Measurements from ENCODE around the gene TNFSF13B.
"Not testable (repeated sequence)": the region's sequence is repeated elsewhere in the genome, so short reads cannot be mapped to it uniquely, and the experiment has no call there.

Gene TNFSF13B, protein sequence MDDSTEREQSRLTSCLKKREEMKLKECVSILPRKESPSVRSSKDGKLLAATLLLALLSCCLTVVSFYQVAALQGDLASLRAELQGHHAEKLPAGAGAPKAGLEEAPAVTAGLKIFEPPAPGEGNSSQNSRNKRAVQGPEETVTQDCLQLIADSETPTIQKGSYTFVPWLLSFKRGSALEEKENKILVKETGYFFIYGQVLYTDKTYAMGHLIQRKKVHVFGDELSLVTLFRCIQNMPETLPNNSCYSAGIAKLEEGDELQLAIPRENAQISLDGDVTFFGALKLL
- 5.4 to 21.8 (median 8.2) reads per million in 4 donors for total RNA-seq

DNA sequence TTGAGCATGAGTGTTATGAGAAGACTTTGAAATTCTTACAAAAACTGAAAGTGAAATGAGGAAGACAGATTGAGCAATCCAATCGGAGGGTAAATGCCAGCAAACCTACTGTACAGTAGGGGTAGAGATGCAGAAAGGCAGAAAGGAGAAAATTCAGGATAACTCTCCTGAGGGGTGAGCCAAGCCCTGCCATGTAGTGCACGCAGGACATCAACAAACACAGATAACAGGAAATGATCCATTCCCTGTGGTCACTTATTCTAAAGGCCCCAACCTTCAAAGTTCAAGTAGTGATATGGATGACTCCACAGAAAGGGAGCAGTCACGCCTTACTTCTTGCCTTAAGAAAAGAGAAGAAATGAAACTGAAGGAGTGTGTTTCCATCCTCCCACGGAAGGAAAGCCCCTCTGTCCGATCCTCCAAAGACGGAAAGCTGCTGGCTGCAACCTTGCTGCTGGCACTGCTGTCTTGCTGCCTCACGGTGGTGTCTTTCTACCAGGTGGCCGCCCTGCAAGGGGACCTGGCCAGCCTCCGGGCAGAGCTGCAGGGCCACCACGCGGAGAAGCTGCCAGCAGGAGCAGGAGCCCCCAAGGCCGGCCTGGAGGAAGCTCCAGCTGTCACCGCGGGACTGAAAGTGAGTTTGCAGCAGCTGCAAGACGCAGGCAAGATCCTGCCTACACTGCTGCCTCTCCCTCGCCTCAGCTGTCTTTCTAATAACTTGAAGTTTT is at the start of gene TNFSF13B:
TSS of gene TNFSF13B (plus strand) at position 118 of the 728 bp plus-strand sequence. CDS start at position 296, 178 bp downstream.
- DNase-seq: peak; percentile 8 to 54 (median 15)

GRCh38 chr13:108220041-108220440 is 49.5 kb upstream of the TNFSF13B start:
- peak in 1 of 5 donors; percentile 6 for DNase-seq

DNA sequence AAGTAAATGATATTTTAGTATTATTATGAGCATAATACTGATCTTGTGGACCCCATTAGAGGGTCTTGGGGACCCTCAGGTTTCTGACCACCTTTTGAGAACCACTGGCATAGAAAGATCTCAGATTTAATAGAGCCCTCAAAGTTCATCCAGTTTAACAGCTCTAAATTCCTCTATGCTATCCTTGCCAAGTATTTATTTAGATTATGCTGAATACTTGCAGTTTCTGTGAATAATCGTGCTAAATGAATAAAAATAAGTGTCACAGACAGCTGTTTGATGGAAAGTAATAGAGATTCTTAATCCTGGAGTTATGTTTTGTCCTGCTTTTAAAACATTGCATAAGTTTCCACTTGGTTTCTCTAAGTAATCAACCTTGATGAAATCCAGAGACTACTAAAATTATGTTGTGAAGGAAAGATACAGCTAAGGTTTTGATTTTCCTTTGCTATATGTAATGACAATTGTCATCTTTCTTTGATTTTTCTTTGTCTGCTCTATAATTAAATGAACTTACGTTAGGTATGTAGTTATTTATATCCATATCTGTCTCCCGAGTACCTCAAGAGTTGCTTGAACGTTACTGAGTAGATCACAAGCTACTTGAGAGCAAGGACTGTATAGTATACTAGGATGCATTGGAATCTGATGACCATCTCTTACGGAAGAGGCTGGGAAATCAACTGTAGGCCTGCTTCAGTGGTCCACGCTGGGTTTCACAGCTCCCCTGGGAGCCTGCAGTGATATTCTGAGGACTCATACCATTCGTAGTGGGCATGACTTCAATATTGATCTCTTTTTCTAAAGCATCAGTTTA is 45.6 kb upstream of the TNFSF13B start:
- DNase-seq: no peak

GRCh38 chr13:108225440-108225839 is 44.1 kb upstream of the TNFSF13B start:
- DNase-seq: no peak

GRCh38 chr13:108226184-108226583 is 43.3 kb upstream of the TNFSF13B start:
- DNase-seq: no peak

GRCh38 chr13:108227651-108228272 is 41.8 kb upstream of the TNFSF13B start:
- peak in 2 of 5 donors; percentile 30 to 32 for DNase-seq

DNA sequence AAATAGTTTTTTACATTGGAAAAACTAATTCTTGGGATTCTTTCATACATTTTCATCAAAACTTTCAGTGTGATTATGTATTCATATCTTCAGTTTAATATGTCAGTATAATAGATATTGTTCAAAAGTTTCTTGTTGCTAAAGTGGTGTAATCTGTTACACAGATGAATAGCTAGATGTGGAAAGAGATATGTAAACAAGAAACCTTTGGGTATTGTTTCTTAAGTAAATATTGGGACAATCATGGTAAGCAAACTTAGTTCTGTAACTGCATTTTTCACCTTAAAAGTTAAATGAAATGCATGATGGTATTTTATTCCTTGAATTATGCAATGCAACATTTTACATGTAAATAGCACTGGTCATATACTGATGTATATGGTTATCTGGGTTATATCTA is 39.1 kb upstream of the TNFSF13B start:
- DNase-seq: no peak

DNA sequence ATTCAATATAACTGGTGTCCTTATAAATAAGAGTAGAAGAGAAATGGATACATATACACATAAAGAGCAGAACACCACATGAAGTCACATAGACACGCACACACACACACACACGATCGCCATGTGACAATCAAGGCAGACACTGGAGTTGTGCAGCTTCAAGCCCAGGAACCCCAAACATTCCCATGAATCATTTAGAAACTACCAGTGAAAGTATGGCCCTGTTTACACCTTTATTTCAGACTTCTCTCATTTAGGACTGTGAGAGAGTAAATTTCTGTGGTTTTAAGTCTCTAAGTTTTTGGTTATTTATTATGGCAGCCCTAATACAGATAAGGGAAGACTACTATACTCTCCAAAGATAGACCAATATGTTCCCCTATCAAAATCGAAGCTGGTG is 20.4 kb upstream of the TNFSF13B start:
- DNase-seq: no peak

- DNase-seq: no peak
Measured at GRCh38 chr13:108257248-108257647, 12.3 kb upstream of the TNFSF13B start.

DNA sequence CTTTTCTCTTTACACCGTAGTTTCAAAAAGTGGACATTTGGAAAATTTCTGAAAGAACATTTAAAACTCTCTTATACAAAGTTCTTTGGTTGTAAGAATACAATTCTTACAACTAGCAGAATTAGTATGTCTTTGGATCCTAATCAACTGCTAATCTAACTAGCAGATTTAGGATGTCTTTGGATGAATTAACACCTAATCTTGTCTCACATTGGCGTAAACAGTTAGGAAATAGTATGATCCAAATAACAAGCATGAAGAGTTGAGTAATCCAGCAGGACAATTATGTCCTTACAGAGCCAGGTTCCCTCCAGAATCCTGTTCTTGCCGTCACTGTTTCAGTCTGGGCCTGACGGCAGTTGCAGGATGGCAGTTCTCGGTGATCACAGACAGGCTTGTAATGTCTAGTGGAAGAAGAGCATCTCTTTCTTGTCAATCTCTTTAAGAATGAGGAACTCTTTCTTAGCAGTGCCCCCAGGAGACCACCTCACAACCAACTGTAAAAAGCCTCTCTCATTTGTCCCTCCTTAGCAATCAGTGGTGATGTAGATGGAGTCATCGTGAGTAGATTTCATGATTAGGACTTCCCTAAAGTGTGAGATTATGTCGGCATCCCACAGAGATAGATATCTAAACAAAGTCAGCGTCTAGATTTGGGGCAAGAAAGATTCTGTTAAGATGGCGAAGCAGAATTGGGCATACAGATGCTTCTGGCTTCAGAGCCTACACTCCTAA is 5.7 kb upstream of the TNFSF13B start:
- DNase-seq: no peak

DNA sequence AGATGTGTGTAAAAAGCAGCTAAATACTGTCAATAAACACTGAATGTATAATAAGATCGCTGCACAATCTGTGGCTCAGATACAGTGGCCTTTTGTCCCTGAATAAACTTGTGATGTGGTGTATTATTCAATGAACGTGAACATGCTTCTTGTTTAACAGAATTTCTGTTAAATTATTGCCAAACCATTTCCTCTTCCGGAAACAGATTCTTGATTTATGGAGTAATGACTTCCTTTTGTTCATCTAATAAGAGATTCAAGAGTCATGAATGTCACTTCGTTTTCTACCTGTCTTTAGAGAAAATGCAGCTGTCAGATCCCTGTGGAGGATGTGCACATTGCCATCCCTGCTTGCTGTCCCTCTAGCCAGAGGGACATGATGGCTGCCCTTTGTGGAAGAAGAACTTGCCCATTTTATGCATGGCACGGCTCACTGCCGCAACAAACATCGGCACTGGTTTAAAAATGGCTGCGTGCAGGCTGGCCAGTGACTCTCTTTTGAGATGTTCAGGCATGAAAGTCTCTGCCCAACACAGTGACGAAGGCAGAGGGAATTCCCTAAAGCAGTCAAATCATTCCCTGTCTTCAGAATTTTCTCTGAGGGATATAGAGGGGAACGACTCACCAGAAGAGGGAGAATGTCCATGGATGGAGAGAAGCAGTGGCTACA is 3.1 kb upstream of the TNFSF13B start:
- peak in 1 of 5 donors; percentile 1 for DNase-seq

DNA sequence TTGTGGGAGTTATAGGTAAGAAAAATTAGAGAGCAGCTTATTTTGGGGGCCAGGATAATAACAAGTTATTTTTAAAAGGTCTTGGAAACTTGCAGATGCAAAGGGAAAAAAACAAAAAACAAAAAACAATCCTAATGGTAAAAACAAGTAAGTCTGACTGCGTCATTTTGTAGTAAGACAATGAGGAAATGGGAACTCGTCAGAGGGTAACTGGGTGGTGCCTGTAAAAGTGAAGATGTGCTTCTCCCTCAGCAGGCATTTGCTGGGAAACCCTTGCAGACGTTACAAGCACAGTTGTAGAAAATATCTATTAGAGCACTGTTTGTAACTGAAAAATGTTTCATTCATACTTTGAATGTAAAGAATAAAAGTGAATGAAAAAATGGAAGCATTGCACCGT is 2.2 kb upstream of the TNFSF13B start:
- DNase-seq: no peak

DNA sequence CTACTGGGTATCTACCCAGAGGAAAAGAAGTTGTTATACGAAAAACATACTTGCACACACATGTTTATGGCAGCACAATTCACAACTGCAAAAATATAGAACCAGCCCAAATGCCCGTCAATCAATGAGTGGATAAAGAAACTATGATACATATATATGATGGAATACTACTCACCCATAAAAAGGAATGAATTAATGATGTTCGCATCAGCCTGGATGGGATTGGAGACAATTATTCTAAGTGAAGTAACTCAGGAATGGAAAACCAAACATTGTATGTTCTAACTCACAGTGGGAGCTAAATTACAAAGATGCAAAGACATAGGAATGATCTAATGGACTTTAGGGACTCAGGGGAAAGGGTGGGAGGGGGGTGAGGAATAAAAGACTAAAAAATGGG is 1.7 kb upstream of the TNFSF13B start:
- DNase-seq: not testable (repeated sequence)

- peak in 1 of 5 donors; percentile 3 for DNase-seq
Measured at GRCh38 chr13:108268466-108269112, 929 bp upstream of the TNFSF13B start.

GRCh38 chr13:108270442-108270841 is 924 bp downstream of the TNFSF13B start:
- peak in 1 of 5 donors; percentile 1 for DNase-seq

DNA sequence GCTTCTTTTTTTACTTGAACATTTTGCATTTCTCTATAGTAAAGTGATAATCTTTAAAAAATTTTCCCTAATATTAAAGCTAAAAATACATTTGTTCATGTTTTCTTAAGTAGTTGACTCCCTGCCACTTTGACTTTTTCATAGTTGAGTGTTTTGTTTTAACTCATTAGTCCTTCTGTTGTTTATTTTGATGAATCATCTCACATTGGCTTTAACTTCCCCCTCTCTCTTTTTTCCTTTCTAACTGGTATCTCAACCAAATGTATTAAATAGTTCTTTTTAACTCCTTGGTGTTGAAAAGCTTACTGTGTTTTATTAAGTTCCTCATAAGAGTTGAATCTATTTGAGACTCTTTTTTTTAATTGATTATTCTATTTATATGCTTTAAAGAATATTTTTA is 2.8 kb downstream of the TNFSF13B start:
- no peak for DNase-seq

GRCh38 chr13:108273429-108274118 is 4.1 kb downstream of the TNFSF13B start:
- DNase-seq: no peak

- no peak for DNase-seq
Measured at GRCh38 chr13:108274718-108275117, 5.2 kb downstream of the TNFSF13B start.

DNA sequence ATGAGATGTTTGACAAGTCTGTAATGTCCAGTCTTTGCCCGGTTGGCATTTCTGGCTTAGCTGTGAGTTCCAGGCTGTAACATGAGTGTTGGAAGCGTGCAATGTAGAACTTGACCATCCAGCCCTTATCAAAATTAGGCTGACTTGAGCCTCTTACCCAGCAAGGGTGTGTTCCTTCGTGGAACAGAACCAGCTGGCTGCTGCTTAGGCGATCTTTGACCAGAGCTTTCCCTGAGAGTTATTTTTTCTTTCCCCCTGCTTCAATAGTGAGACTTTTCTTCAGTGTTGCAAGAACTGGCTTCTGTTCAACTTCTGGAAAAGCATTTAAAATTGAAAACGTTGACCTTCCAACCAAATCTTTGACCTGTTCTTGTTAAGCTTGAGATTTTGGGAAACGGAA is 6.5 kb downstream of the TNFSF13B start:
- DNase-seq: no peak

GRCh38 chr13:108278466-108278865 is 8.9 kb downstream of the TNFSF13B start:
- no peak for DNase-seq

All from T-helper 1 cell (primary cell).